ENCODE results near the gene TMEM143.
"Not testable (repeated sequence)": the region's sequence is repeated elsewhere in the genome, so short reads cannot be mapped to it uniquely, and the experiment has no call there.

The TMEM143 gene

DNA sequence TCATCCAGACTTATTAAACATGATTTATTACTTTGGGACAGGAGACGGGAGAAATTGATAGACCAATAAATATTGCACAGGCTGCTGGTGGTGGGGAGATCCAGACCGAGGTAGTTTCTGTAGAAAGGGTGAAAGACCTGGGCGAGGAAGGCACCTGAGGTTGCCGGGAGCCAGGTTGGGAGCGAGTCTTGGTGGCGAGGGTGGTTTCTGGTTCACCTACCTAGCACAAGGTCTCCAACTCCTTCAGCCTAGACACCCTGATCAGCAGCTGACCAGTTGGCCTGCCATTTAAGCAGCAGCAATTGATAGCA, 31.4 kb downstream of the TMEM143 start:
- DNase-seq (ENCODE audit: low read depth in 4 of 4, low spot score in 1 of 4) = no peak

DNA sequence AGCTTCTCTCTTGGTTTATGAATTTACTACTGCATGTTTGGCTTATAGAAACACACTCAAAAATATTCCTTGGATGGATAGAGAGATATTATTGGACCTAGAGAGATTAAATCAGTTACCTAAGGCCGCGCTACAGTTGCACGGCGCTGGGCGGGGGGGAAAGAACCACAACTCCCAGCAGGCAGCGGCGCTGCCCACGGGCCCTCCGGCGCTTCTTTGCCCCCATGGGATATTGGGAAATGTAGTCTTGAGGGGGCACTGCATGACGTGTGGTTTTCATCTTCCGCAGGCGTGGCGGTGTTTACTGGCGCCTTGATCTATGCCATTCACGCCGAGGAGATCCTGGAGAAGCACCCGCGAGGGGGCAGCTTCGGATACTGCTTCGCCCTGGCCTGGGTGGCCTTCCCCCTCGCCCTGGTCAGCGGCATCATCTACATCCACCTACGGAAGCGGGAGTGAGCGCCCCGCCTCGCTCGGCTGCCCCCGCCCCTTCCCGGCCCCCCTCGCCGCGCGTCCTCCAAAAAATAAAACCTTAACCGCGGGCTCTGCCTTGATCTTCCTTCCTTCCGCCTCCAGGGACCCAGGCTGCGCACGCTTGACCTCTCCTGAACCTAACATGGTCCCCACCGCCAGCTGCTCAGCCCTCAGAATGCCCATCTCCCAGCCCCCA, 33.6 kb downstream of the TMEM143 start:
- peak in 3 of 4 experiments; percentile 55 to 71 (median 70) for DNase-seq (ENCODE audit: low read depth in 4 of 4, low spot score in 1 of 4)

DNA sequence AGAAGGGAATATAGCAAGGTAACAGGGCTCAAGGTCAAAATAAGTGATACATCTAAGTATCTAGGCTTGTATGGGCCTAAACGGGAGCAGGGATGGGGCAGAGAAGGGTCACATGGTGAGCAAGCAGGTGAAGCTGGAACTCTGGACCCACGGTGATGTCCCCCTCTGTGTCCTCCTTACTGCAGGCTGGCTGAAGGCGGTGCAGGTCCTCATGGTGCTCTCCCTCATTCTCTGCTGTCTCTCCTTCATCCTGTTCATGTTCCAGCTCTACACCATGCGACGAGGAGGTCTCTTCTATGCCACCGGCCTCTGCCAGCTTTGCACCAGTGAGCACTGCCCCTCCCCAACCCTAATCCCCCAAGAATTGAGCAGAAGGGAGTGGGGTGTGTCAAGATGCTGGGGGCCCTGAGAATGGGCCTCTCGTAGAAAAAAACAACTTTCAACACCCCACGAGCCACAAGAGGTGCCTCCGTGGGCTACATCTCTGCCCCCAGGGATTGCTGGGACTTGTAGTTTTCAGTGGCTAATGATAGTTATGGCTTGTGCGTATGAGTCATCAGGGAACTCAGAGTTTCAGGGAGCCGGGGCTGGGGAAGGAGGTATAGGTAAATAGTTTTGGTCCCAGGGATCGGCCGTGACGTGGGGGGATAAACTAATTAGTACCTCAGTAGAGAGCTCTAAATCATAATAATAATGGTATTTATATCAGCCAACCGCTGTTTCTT, 34.4 kb downstream of the TMEM143 start:
- DNase-seq (ENCODE audit: low read depth in 4 of 4, low spot score in 1 of 4) = no peak

DNA sequence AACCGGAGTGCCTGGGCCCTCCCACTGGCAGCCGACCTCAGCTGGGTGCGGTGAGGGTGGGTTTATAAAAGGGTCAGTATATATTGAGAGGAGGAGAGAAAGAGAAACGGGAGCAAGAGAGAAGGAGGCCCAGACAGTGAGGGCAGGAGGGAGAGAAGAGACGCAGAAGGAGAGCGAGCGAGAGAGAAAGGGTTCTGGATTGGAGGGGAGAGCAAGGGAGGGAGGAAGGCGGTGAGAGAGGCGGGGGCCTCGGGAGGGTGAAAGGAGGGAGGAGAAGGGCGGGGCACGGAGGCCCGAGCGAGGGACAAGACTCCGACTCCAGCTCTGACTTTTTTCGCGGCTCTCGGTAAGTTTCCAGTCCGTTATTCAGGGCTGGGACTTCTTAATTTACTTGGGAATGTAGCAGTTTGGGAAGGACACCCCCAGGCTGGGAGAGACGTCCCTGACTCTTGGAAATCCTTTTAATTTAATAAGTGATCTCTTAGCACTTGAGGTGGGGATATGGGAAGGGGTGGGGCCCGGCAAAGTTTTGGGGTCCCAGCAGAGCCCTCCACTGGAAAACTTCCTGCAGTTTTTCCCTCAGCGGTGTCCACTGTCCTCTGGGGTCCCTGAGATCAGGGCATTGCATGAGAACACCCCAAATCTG, 38.4 kb downstream of the TMEM143 start, which contains the start of gene EMP3:
Gene EMP3, plus strand, starts transcription at position 288 of the 646 bp plus-strand sequence. CDS start 1,293 bp downstream, outside the sequence.
- DNase-seq (ENCODE audit: low read depth in 4 of 4, low spot score in 1 of 4) = peak in 3 of 4 experiments; percentile 65 to 81 (median 78)

DNA sequence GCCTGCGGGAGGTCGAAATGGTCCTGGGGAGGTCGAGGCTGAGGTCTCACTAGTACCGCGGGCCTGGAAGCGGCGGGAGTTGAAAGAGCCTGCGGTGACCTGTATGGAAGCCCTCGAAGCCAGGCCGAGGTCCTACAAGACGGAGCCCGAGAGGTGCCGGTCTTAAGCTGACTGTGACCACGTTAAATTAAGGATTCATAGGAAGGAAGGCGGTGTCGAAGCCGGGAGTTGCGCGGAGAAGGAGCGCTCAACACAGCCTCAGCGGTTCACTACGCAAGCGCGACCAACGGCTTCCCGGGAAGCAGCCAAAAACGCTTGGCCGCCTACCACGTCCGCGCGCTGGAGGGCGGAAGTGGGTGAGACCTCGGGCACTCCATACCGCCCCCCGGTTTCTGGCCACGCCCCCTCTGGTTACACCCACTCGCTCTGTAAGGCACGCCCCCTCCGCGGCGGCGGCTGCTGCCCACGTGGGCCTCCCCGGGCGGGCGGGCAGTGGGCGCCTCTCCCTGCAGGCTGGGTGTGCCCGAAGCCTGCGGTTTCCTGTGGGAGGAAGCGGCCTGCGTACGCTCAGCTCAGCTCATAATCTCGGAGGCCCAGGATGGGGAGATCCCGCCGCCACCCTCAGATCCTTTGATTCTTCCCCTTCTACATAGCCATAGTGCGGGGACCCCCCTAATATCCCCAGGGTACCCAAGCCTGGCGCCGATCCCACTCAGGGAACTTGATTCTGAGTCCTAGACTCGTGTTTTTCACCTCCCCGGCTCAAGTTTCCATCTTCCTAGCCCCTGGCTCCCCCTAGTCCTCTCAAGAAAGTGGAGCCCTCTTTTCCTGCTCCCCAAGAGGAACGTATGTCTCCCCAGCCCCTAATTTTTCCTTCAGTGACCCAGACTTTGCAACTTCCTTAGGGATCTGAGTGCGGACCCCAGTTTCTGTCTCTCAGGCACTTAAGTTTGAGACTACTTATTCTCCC, 41.8 kb downstream of the TMEM143 start:
- DNase-seq (ENCODE audit: low read depth in 4 of 4, low spot score in 1 of 4) = peak; percentile 95 to 98 (median 96)

DNA sequence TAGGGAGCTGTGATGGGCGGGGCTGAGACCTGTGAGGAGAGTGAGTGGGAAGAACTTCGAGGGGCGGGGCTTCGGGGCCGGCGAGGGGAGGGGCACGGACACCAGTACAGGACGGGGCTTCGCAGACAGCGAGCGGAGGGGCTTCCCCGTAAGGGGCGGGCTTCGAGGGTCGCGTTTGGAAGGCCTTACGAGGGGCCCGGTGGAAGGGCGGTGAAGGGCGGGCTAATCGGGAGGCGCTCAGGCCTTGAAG, 42.4 kb downstream of the TMEM143 start:
- peak; percentile 71 to 98 (median 88) for DNase-seq (ENCODE audit: low read depth in 4 of 4, low spot score in 1 of 4)

DNA sequence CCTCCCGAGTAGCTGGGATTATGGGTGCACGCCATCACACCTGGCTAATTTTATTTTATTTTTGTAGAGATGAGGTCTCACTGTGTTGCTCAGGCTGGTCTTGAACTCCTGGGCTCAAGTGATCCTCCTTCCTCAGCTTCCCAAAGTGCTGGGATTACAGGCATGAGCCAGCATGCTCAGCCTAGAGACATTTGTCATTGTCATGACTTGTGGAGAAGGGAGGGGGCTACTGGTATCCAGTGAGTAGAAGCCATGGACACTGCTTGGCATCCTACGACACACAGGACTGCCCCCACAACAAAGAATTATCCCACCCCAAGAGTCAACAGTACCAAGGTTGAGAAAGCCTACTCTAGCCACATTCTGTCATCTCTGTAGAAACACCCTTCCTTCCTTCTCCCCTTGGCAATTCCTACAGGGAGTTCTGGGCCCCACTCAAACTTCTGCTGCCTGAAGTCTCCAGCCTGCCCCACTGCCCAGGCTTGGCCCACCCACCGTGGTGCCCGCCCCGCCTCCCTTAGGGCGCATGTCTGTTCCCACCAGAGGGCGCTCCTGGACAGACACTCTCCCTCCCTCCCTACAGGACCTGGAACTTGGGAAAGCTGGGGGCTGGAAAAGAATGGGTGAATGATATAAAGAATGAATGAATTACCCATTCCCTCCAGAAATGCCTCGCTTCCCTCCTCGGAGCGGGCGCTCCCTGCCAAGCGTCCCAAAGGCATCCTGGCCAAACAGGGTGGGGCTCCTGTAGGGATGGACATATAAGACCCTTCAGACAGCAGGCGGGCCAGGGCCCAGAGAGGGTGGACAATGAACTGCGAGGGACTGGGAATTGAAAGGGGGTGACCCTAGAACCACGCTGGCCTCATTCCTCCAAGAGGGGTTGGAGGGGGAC, 43.8 kb downstream of the TMEM143 start:
- peak in 3 of 4 experiments; percentile 51 to 63 (median 63) for DNase-seq (ENCODE audit: low read depth in 4 of 4, low spot score in 1 of 4)

DNA sequence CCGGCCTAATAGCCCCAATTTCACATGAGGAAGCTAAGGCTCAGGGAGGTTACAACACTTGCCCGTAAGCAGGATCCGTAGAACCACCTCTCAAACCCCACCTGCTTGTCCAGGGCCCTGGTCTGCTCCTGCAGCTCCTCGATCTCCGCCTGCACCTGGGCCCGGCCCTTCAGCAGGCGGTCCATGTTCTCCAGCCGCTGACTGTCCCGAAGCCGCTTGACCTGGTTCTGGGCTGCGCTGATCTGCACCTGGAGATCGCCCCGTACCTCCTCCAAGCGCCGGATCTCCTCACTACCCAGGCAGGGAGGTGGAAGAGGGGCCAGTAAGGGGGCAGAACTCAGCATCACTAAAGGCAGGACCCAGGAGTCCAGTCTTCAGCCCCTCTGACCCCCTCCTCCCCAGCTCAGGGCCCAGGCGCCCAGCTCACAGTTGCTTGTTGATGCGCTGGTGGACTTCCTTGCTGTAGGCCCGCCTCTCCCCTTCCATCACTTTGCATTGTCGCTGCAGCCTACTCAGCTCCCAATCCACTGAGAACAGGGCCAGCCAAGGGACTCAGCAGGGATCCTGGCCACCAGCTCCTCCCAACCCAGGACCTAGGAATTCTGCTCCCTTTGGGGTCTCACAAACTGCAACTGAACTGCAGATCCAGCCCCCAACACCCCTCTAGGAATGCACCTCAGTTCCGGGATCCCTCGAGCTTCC, 45.3 kb downstream of the TMEM143 start:
- DNase-seq (ENCODE audit: low read depth in 4 of 4, low spot score in 1 of 4) = no peak

DNA sequence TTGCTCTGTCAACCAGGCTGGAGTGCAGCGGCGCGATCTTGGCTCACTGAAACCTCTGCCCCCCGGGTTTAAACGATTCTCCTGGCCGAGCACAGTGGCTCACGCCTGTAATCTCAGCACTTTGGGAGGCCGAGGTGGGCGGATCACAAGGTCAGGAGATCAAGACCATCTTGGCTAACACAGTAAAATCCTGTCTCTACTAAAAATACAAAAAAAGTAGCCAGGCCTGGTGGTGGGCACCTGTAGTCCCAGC, 46.1 kb downstream of the TMEM143 start:
- not testable (repeated sequence) for DNase-seq (ENCODE audit: low read depth in 4 of 4, low spot score in 1 of 4)

DNA sequence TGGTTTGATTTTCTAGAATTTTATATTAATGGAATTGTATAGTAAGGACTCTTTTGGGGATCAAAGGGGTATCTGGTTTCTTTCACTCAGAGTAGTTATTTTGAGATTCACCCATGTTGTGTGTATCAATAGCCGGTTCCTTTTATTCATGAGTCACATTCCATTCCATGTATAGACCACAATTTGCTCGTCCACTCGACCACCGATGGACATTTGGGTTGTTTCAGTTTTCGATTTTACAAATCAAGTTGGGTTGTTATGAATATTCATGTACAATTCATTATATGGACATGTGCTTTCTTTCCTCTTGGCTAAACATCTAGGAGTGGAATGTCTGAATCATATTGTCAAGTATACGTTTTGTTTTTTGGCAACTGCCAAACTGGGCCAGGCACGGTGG, 48.0 kb downstream of the TMEM143 start:
- DNase-seq (ENCODE audit: low read depth in 4 of 4, low spot score in 1 of 4) = no peak

DNA sequence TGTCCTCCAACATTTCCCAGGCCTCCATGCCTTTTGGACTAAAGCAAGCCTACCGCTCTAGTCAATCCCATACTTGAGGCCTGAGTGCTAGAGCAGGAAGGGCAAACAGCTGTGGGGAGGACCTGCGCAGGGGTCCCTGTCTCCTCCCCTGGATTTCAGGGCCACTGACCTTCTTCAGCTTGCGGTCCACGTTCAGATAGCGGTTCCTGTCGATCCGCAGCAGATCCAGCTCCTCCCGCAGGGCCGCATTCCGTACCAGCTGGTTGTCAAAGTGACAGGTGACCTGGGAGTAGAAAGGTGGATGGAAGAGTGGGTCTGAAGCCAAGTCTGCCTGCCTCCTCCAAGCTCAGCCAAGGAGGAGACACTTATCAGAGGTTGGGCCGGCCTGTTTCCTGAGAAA, 52.4 kb downstream of the TMEM143 start:
- DNase-seq (ENCODE audit: low read depth in 4 of 4, low spot score in 1 of 4) = no peak

DNA sequence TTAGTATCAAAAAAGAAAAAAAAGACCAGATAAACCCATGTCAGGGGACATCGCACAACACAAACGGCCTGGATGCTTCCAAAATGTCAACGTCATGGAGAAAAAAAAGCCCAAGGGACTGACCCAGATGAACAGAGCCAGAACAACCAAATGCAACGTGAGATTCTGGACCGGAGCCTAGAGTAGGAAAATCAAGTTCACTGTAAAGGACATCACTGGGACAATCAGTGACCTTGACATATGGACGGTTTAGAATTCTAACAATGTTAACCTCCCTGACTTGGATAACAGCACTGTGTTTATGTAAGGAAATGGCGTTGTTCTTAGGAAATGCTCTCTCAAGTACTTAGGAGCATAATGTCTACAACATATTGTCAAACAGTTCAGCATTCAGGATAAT, 53.5 kb downstream of the TMEM143 start:
- DNase-seq (ENCODE audit: low read depth in 4 of 4, low spot score in 1 of 4) = no peak

DNA sequence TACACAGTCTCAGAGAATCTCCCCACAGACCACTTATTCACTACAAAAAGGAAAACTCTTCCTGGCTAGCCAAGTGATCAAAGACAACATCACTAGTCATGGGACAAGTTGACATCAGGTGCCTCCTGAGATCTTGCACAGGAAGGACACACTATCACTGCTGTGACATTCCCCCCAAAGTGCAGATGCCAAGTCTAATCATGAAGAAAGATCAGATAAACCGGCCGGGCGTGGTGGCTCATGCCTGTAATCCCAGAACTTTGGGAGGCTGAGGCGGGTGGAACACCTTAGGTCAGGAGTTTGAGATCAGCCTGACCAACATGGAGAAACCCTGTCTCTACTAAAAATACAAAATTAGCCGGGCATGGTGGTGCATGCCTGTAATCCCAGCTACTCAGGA, 54.0 kb downstream of the TMEM143 start:
- DNase-seq (ENCODE audit: low read depth in 4 of 4, low spot score in 1 of 4) = not testable (repeated sequence)

DNA sequence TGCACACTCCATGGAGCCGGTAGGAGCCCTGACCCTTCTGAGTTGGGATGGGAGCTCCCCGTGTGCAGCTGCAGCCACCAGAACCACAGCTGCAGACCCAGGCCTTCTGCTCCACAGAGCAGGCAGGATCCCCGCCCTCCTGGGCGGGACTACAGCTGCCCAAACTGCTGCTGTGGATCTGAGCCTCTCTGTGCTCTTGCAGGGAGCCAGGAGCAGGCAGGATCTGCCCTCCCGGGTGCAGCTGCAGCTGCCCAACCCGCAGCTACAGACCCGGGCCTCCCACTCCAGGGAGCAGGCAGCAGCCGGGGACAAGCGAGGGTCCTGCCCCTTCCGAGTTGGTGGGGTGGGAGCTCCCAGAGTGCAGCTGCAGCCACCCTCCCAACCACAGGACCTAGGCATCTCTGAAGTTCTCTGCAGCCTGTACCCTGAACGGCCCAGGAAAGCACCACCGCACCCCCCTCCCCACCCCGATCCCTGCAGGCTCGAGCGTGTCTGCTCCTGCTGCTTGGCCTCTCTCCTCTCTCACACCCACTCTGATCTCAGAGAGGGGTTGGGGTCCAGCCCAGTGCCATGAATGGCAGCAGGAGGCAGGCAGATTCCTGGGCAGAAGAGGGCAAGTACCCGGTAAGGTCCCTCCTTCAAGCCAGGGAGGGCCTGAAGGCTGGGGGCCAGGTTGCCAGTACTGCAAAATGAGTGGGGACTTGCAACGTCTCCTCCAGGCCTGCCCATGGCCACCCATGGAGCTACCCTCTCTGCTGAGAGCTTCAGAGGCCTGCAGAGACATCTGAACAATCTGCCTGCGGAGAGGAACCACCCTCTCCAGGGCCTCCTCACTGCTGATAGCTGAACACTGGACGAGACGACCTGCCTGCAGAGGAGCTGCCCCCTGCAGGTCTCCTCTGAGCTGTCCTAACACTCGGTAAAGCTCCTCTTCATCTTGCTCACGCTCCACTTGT, 54.8 kb downstream of the TMEM143 start:
- no peak for DNase-seq (ENCODE audit: low read depth in 4 of 4, low spot score in 1 of 4)

DNA sequence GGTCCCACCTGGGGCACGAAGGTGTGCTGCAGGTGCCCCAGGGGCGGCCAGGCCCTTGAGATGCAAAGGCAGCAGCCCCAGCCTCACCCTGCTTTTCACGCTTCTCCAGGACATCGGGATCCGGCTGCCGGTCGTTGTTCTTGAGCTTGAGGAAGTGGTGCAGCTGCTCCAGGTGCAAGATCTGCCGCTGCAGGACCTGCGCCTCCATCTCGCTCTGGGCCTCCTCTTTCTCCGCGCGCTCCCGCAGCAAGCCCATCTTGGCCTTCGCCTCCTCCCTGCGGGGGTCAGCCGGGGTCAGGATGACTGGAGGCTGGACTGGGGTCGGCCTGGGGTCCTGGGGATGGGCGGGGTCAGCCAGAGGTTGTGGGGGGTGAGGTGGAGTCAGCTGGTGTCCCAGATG, 59.9 kb downstream of the TMEM143 start:
- no peak for DNase-seq (ENCODE audit: low read depth in 4 of 4, low spot score in 1 of 4)

DNA sequence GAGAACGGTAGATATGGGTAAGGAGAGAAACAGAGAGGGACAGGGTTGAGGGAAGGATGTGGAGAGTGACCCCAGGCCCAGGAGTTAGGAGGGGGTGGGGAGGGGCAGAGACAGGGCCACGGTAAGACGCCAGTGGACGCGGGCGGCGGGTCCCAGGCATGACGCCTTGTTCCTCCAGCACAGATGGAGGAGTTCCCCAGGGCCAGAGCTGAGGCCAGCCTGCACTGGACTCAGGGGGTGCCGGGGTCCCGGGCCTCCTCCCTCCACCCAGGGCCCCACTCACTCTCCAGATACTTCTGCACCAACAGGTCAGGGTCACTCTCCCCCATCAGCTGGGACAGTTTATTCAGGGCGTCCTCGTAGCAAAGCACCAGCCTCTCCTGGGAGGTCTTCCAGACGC, 60.4 kb downstream of the TMEM143 start:
- DNase-seq (ENCODE audit: low read depth in 4 of 4, low spot score in 1 of 4) = no peak

DNA sequence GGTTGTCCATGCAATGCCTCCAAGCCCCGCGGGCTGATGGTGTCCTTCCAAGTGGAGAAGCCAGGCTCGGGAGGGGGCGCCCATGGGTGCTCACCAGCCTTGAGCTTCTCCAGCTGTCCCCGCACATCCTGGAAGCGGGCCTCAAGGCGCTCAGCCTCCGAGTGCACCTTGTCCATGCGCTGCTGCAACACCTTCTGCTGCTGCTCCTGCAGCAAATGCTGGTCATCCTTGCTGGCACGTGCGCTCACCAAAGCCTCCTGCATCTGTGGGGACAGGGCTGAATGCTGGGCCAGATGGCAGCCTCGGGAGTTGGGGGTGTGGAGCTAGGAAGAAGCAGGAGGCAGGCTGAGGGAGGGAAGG, 61.2 kb downstream of the TMEM143 start:
- DNase-seq (ENCODE audit: low read depth in 4 of 4, low spot score in 1 of 4) = no peak

DNA sequence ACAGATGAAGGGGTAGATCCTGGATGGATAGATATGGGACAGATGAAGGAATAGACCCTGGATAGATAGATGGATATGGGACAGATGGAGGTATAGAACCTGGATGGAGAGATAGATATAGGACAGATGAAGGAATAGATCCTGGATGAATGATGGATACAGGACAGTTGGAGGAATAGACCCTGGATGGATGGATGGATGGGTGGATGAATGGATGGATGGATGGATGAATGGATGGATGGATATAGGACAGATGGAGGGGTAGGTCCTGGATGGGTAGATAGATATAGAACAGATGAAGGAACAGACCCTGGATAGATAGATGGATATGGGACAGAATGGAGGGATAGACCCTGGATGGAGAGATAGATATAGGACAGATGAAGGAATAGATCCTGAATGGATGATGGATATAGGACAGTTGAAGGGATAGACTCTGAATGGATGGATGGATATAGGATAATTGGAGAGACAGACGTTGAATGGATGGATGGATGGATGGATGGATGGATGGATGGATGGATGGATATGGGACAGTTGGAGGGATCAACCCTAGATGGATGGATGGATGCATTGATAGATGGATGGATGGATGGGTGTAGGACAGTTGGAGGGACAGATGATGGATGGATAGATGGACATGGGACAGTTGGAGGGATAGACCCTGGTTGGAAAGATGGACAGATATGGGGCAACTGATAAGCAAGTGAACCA, 61.7 kb downstream of the TMEM143 start:
- DNase-seq (ENCODE audit: low read depth in 4 of 4, low spot score in 1 of 4) = no peak
